ENCODE data around the gene TRIML2.

- no peak for TF ChIP-seq CTCF (optimal IDR thresholded peaks at IDR 0.05 in 1 of 3, IDR thresholded peaks at IDR 0.05 in 1 of 3, conservative IDR thresholded peaks at IDR 0.05 in 1 of 3; ENCODE audit: extremely low read depth in 1 of 3, insufficient read depth in 2 of 3, low read length in 3 of 3)
- no peak for TF ChIP-seq EZH2 (IDR thresholded peaks at IDR 0.05; ENCODE audit: low read length)
Measured at GRCh38 chr4:188078116-188078515, 31.3 kb downstream of the TRIML2 start.

Measured in keratinocyte (primary cell).